ENCODE results near the gene YBX1.

DNA sequence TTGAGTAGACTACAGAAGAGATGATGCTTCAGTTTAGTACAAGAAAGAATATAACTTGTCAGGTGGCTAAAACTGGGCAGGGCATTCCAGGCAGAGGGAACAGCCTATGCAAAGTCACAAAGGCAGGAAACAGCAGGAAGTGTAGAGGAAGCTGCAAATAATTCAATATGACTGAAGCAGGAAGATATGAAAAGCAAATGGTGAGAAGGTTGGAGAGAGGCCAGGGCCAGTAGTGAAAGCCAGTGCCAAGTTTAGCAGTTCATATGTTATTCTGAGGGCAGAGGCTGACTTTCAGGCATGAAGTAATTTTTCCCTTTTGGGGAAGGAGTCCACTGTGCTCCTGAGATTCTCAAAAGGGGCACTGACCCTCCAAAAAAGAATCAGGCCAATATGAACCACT, 8.0 kb upstream of the YBX1 start:
- TF ChIP-seq, protein P1, sequence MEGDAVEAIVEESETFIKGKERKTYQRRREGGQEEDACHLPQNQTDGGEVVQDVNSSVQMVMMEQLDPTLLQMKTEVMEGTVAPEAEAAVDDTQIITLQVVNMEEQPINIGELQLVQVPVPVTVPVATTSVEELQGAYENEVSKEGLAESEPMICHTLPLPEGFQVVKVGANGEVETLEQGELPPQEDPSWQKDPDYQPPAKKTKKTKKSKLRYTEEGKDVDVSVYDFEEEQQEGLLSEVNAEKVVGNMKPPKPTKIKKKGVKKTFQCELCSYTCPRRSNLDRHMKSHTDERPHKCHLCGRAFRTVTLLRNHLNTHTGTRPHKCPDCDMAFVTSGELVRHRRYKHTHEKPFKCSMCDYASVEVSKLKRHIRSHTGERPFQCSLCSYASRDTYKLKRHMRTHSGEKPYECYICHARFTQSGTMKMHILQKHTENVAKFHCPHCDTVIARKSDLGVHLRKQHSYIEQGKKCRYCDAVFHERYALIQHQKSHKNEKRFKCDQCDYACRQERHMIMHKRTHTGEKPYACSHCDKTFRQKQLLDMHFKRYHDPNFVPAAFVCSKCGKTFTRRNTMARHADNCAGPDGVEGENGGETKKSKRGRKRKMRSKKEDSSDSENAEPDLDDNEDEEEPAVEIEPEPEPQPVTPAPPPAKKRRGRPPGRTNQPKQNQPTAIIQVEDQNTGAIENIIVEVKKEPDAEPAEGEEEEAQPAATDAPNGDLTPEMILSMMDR (IDR thresholded peaks at IDR 0.05), result no peak
- no peak for TF ChIP-seq POLR2A (IDR thresholded peaks at IDR 0.05)
